Neutrophil (primary cell): ENCODE results near the gene ILDR1.

Experiments used
- H3K27ac ChIP-seq: fragments of 200-600 bp; sonication (generic); 2 replicates; pipeline ENCODE4 v1.5.1; 2016; ENCODE audit warnings: mild to moderate bottlenecking, moderate library complexity
- H3K27me3 ChIP-seq: fragments of 200-600 bp; sonication (generic); 2 replicates; pipeline ENCODE4 v1.6.0; 2016; ENCODE audit warnings: mild to moderate bottlenecking
- H3K36me3 ChIP-seq: fragments of 200-600 bp; sonication (generic); 2 replicates; pipeline ENCODE4 v1.5.1; 2017
- H3K4me1 ChIP-seq, 2 experiments: fragments of 200-600 bp in 1 of 2; sonication (generic) in 1 of 2; 1 replicate in 1 of 2; 2 replicates in 1 of 2; pipeline versions ENCODE4 v1.5.1 to v1.6.1; 2013 to 2016; ENCODE audit warnings: low read depth in 1 of 2, low read length in 1 of 2, mild to moderate bottlenecking in 1 of 2, moderate library complexity in 1 of 2; ENCODE audit not compliant: control insufficient read depth in 1 of 2, insufficient read depth in 1 of 2
- H3K4me3 ChIP-seq, 2 experiments: fragments of 200-600 bp in 1 of 2; sonication (generic) in 1 of 2; 1 replicate in 1 of 2; 2 replicates in 1 of 2; pipeline ENCODE4 v1.5.1; 2013 to 2016; ENCODE audit warnings: low read depth in 1 of 2, low read length in 1 of 2, mild to moderate bottlenecking in 1 of 2, moderate library complexity in 1 of 2
- H3K9me3 ChIP-seq: fragments of 200-600 bp; sonication (generic); 2 replicates; pipeline ENCODE4 v1.5.1; 2016
- CTCF ChIP-seq: fragments of 200-600 bp; sonication (generic); IDR thresholded peaks from 2 replicates; pipeline ENCODE4 v1.5.1; 2016; ENCODE audit warnings: antibody characterized with exemption

Gene ILDR1

GRCh38 chr3:122002611-122003010, 19.4 kb downstream of the ILDR1 start:
- H3K27ac ChIP-seq = no peak overlapping the region

GRCh38 chr3:122001892-122002291, 20.2 kb downstream of the ILDR1 start:
- Histone ChIP-seq H3K9me3 (no peaks in the 10 kb centered on the region), H3K4me1 (peaks cover 0 to 2% of the 10 kb centered on the region in 2 experiments), H3K27me3 (no peaks in the 10 kb centered on the region), H3K36me3 (no peaks in the 10 kb centered on the region), H3K27ac (no peak overlapping the region), H3K4me3 (no peak overlapping the region)
- no peak for TF ChIP-seq CTCF

More at GRCh38 chr3:122002611-122003010, 19.4 kb downstream of the ILDR1 start:
- Histone ChIP-seq H3K9me3 (no peaks in the 10 kb centered on the region), H3K4me1 (peaks cover 0 to 2% of the 10 kb centered on the region in 2 experiments), H3K36me3 (no peaks in the 10 kb centered on the region), H3K27me3 (no peaks in the 10 kb centered on the region), H3K4me3 (no peak overlapping the region)
- no peak for TF ChIP-seq CTCF

GRCh38 chr3:122000936-122001605, 21.0 kb downstream of the ILDR1 start:
- H3K27ac ChIP-seq = no peak overlapping the region
- H3K27me3 ChIP-seq = no peaks in the 10 kb centered on the region
- H3K4me1 ChIP-seq = peaks cover 0 to 2% of the 10 kb centered on the region in 2 experiments
- no peak for TF ChIP-seq CTCF
- no peaks in the 10 kb centered on the region for H3K9me3 ChIP-seq
- H3K4me3 ChIP-seq = no peak overlapping the region
- H3K36me3 ChIP-seq = no peaks in the 10 kb centered on the region

- Histone ChIP-seq H3K4me3 (no peak overlapping the region), H3K27me3 (no peaks in the 10 kb centered on the region), H3K27ac (no peak overlapping the region), H3K4me1 (peaks cover 2 to 7% of the 10 kb centered on the region in 2 experiments), H3K36me3 (no peaks in the 10 kb centered on the region), H3K9me3 (no peaks in the 10 kb centered on the region)
- no peak for TF ChIP-seq CTCF
Observed at GRCh38 chr3:121999931-122000330, 22.1 kb downstream of the ILDR1 start.

GRCh38 chr3:121998611-121999473, 23.2 kb downstream of the ILDR1 start:
- H3K4me1 ChIP-seq = peaks cover 2 to 10% of the 10 kb centered on the region in 2 experiments
- H3K27ac ChIP-seq = no peak overlapping the region
- no peaks in the 10 kb centered on the region for H3K36me3 ChIP-seq
- H3K4me3 ChIP-seq = no peak overlapping the region
- H3K27me3 ChIP-seq = no peaks in the 10 kb centered on the region
- no peak for TF ChIP-seq CTCF
- no peaks in the 10 kb centered on the region for H3K9me3 ChIP-seq
